Muscle of arm (tissue), 12 donors: ENCODE data around the gene COL11A2. TPM values are rescaled to one million over a fixed set of nuclear protein-coding genes. Genes with fewer than 3 reads are reported as not detected.

Experiments
- DNase-seq: peaks from one replicate; pipeline ENCODE4 v3.0.0-alpha.2; 2013
- polyA plus RNA-seq, 12 donors: library from polyadenylated mRNA; unstranded; fragments of 120-200 nt; gene quantifications; one replicate each; pipeline ENCODE4 v1.2.1, GENCODE V29; 2013; ENCODE audit not compliant: insufficient read length in 12 of 12

Gene COL11A2
- polyA plus RNA-seq, 12 donors: 32.4 to 120 (median 49.2) TPM; not detected in 1

DNA sequence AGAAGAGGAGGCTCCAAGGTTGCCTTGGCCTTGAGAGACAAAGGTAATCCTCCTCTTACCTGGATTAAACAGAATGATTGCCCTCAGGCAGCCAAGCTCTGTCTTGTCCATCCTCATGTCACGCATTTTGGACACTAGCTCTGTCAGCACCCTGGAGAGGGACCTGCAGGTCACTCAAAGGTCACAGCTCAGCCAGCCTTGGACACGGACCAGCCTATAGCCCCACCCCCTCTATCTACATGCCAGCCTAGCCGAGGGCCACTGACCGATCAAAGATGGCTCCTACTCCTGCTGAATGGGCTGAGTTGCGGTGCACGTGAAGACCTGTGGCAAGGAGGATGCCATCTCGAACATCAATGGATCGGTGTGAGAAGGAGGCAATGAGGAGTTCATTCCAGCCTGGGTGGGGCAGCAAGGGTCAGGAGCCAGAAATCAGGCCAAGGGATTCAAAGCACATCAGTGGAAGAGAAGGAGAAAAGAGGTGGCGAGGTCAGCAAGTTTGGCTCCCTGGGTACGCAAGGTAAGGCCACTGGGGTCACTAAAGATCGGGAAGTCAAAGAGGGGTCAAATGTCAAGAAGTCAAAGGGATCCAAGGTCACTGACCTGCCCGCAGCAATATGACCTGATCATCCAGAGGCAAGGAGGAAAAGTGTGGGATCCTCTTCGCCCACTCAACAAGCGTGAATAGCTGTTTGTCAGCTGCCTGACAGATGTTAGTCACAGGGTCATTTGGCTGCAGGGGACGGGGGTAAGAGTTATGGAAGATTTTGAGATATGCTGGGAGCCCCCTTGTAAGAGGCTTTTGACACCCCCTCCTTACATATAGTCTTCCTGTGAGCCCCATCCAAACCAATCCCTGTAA is 3.3 kb upstream of the COL11A2 start:
- DNase-seq: no peak

DNA sequence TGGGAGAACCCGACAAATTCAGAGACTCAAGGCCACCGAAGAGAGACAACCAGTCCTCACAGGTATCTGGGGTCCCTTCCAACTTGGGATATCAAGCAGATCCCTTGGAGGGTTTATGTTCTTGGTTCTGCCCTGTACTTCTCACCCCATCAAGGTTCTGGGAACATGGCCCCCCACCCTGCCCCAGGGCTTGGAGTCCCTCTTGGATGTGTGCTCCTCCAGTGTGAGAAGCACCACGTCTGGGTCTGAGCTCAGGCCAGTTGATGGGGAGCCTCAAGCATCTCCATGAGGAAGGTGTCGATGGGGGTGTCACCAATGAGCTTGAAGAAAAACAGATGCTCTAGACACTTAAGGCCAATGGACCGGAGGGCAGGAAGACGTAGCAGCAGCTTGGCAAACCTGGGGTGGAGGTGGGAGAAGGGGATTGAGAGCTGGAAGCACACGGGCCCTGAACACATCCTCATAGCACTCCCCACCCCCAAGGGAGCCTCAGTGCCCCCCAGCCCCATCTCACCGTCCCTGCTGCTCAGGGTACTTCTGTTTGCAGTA is 2.2 kb upstream of the COL11A2 start:
- no peak for DNase-seq

- no peak for DNase-seq
These were observed 1.4 kb upstream of the COL11A2 start for GRCh38 chr6:33193619-33194018.

DNA sequence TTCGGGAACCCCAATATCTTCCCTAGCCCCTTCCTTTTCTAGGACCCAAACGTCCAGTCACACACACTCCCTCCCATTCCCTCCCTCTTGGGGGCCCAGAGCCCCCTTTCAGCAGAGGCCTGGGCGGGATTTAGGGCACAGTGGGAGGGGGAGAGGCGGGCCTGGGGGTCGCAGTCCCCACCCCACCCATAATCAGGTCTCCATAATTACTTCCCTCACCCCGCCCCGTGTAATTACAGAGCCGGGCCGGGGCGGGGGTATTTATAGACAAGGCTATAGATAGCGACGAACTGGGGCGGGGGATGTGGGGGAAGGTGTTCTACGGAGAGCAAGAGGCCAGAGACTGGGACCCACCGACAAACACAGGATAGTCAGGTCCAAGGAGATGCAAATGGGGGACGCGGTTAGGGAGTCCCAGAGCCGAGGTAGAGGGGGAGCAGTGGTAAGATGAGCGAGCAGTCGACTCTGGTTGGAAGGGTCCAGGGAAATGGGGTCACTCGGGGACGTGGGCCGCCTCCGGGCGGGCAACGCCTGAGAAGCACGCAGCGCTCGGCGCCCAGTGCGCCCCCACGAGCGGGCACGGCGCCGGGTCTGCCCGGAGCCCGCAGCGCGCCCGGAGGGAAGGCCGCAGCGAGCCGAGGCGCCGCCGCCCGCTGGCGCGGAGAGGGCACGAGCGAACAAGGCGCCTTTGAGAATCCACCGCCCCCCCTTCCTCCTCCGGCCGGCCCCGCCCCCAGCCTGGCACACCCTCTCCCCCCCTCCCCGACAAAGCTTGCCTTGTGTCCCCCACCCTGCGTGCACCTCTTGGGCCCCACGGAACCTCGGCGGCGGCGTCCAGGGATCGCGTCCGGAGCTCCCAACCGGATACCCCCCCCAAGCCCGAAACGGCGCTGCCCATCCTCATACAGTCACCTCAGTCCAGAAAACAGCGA is 670 bp upstream of the COL11A2 start:
- no peak for DNase-seq

DNA sequence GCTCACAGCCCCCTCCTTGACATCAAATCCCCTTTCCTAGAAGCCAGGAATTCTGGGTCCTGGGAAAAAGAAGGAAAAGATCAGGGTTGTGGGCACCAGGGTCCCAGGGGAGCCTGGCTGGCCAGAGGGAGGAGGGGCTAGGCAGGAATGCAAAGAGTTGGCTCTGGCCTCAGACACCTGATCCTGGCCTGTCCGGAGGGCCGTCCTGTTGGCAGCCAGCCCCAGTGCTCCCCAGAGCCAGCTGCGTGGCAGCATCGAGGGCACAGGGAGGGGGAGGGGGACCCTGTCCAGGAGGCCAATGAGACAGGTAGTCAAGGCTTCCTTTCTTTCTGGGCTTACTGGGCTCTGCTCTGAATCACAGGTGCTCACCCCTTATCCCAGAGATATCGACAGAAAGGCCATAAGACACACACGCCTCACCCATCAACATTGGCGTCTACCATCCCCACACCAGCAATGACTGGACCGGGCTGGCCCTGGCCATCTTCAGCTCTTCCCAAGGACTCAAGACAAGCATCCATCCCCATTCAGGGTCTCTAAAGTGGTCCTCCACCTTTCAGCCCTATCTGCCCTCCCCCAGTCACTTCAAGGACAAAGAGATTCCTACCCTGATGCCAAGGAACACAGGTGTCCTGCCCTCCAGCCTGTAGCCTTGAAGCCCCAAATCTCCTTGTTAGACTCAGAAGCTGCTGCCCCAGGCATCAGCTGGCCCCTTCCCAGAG is 723 bp downstream of the COL11A2 start:
- DNase-seq: no peak

DNA sequence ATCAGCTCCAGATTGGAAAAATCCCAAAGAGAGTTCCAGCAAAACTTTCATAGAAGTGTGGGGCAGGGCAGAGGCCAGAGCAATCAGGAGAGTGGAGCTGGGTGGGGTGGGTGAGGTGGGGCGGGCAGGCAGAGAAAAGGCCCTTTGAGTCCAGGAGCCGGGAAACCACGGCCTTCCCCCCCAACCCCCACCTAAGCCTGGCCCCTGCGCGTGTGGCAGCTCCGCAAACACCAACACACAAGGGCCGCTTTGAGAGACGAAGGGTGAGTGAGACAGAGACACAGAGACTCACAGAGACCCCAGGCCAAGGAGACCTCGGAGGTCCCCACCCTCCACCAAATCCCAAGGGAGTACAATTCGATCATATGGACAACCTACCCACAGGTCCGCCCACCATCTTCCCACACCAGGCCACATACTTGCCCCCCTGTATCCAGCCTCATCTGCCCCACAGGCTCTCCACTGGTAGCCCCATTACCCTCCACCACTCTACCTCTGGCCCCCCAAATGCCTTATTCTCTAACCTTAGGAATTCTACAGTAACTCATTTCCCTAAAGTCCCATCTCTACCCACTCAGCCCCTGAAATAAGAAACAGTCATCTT is 1.7 kb downstream of the COL11A2 start:
- no peak for DNase-seq

DNA sequence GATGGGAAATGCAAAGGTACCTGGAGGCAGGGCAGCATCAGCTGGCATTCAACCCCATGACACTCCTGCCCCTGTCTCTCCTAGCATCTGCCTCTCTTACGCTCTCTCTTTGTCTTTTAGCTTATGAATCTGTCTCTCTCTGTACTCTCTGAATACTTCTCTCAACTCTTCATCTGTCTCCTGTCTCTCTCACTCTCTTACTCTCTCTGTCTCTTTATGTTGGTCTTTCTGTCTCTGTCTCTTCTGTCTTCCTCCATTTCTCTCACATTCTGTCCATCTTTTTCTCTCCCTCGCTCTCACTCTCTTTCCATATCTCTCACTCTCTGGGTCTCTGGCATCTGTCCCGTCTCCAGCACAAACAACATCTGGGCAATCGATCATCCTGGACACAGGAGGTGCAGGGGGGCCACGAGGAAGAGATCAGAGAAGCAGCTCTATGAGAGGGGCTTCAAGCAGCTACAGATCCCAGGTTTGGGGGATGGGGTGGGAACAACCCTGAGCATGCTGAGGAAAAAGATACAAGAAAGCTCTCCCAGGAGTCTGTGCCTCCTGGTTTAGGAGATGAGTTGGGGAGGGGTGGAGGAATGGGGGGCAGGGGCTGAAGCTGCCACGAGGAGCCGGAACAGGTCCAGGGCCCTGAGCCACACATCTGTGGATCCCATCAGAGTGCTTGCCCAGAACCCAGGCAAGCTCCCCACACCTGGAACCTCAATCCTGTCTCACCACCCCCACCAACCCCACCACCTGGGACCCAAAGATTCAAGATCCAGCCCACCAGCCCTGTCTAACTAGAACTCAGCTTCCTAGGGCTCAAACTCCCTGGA is 2.4 kb downstream of the COL11A2 start:
- peak; percentile 56 for DNase-seq

DNA sequence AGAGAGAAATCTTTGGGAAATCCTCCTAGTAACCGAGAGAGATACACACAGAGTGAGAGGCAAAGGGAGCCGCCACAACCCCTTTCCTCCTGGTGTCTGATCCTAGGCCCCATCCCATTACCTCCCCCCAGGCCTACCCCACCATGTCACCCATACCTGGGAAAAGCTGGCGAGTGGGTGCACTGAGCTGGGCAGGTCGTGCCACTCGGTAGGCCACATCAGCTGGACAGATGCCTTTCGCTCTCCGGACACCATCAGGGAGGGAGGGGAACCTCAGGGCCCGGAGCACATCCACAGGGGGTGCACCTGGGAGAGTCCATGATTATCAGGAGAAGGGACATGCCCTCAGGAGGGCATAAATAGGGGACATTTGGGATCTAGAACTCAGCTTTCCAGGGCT is 3.1 kb downstream of the COL11A2 start:
- no peak for DNase-seq

- DNase-seq: no peak
These were observed 4.5 kb downstream of the COL11A2 start for GRCh38 chr6:33187809-33188208.

DNA sequence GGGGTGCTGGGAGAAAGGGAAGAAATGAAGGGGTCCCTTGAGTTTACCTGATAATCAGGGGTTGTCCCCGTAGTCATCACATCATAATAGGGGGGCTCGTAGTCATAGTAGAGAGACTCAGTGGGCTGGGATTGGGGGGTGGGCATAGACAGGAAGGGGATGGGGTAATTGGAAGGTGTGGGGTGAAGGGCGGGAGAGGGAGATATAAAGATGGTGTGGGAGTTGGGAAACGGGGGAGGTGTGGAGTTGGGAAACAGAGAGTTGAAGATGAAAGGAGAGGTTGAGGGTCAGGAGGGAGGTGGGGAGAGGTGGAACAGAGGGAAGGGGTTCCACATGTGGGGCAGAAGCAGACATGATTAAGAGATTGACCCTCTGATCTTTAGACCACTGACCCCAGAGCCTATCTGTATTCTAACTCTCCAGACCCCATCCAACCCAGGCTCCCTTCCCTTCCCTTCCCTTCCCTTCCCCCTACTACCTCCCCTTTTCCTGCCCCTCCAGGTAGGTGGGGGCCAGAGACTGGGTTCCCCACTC is 6.5 kb downstream of the COL11A2 start:
- no peak for DNase-seq

DNA sequence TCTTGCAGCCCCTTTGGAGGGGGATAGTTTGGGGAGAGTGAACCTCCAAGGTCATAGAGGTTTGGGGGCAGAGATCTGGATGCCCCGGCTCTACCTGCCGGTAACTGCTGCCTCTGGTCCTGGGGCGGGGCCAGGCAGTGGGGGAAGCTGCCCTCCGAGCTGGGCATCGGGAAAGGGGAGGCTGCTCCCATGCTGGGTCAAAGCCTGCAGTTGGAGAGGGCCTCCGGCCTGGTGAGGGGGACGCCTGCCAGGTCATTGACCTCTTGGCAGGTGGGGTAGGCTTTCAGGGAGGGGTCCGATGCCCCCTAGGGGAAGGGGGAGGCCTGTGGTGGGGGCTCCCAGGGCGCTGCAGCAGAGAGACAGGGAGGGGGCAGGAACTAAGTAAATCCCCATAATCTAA is 7.1 kb downstream of the COL11A2 start:
- no peak for DNase-seq

DNA sequence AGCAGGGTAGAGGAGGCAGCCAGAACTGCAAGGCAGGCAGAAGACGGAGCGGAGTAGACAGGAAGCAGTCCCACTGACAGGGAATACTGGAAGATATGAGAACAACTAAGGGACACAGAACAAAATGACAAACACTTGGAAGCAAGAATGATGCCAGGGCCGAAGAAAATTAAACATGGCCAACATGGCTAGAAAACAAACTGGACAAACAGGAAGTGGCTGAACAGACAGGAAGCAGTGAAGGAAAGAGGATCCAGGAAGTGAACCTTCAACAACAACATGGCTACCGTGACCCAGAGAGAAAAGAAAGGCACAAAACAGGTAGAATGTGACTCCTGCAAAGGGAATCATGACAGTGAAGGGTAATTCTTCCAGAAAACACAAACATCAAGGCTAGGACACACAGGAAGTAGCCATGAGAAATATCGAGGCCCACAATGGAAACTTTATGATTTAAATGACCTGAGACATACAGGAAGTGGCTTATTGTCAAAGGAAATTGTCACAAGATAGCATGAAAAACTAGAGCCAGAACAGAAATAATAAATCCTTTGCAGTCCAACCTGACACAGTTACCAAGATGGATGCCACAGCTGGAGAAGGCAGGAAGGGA is 9.1 kb downstream of the COL11A2 start:
- no peak for DNase-seq

DNA sequence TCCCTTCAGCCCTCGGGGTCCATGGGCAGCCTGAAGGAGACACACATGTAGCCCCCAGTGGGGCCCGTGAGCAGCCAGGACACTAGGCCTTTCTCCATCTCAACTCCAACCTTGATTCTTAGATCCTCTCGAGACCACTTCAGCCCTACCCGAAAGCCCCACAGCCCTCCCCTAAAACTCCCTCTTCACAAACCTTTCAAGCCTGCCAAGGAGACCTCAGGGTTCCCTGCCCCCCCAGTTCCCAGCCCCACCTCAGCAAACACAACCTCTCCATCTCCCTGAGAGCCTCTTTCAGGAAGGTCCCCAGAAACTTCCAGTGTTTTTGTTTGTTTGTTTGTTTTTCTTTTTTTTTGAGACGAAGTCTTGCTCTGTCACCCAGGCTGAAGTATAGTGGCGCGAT is 11.1 kb downstream of the COL11A2 start:
- DNase-seq: no peak

- DNase-seq: no peak
These were observed 13.4 kb downstream of the COL11A2 start for GRCh38 chr6:33178755-33179475.

- DNase-seq: no peak
These were observed 14.5 kb downstream of the COL11A2 start for GRCh38 chr6:33177552-33178446.

GRCh38 chr6:33176906-33177305 is 15.4 kb downstream of the COL11A2 start:
- DNase-seq: no peak

GRCh38 chr6:33175436-33176069 is 16.7 kb downstream of the COL11A2 start:
- no peak for DNase-seq
